RCC 7860 (cell line): ENCODE measurements around the gene MAPKAPK3.

ENCODE experiments used
- DNase-seq: peaks from one replicate; pipeline ENCODE4 v3.0.0-alpha.2; 2015; ENCODE audit warnings: low spot score
- FAIRE-seq: peaks from 2 replicates; lab custom pipeline; 2012; peaks lifted over from hg19 to GRCh38; lab: Jason Lieb, UNC

MAPKAPK3 gene

GRCh38 chr3:50617096-50617791 lies at the start of gene MAPKAPK3:
MAPKAPK3 (plus strand) TSS chr3:50617151; CDS start chr3:50617566, 415 bp downstream.
- DNase-seq (no peak), FAIRE-seq (no peak)

- DNase-seq (peak; percentile 4), FAIRE-seq (no peak)
These were observed 49.4 kb upstream of the MAPKAPK3 start, which contains the start of gene C3orf18 for GRCh38 chr3:50567386-50568167. C3orf18 (minus strand) TSS chr3:50567747; CDS start chr3:50565699, 2,048 bp downstream.

- DNase-seq (peak; percentile 79), FAIRE-seq (peak; percentile 61)
These were observed 47.8 kb upstream of the MAPKAPK3 start, which contains the start of gene HEMK1 for GRCh38 chr3:50568947-50569749. HEMK1 (plus strand) TSS chr3:50569522; CDS start chr3:50571105, 1,583 bp downstream.

- DNase-seq: no peak
- no peak for FAIRE-seq
These were observed 46.3 kb upstream of the MAPKAPK3 start for GRCh38 chr3:50570508-50571279.

- DNase-seq: no peak
- no peak for FAIRE-seq
These were observed 45.5 kb upstream of the MAPKAPK3 start for GRCh38 chr3:50571486-50571885.

GRCh38 chr3:50572158-50572557 lies 44.8 kb upstream of the MAPKAPK3 start:
- FAIRE-seq (no peak), DNase-seq (peak; percentile 39)

- DNase-seq (no peak), FAIRE-seq (no peak)
These were observed 44.1 kb upstream of the MAPKAPK3 start for GRCh38 chr3:50572801-50573371.

GRCh38 chr3:50573566-50574443 lies 43.1 kb upstream of the MAPKAPK3 start:
- FAIRE-seq (no peak), DNase-seq (no peak)

- DNase-seq: no peak
- no peak for FAIRE-seq
These were observed 42.5 kb upstream of the MAPKAPK3 start for GRCh38 chr3:50574444-50574831.

GRCh38 chr3:50575372-50575771 lies 41.6 kb upstream of the MAPKAPK3 start:
- FAIRE-seq: no peak
- DNase-seq: no peak

GRCh38 chr3:50577348-50577747 lies 39.6 kb upstream of the MAPKAPK3 start:
- FAIRE-seq (no peak), DNase-seq (no peak)

GRCh38 chr3:50580683-50581458 lies 36.1 kb upstream of the MAPKAPK3 start:
- DNase-seq (no peak), FAIRE-seq (no peak)

- no peak for DNase-seq
- no peak for FAIRE-seq
These were observed 35.5 kb upstream of the MAPKAPK3 start for GRCh38 chr3:50581459-50581842.

- DNase-seq (no peak), FAIRE-seq (no peak)
These were observed 34.9 kb upstream of the MAPKAPK3 start for GRCh38 chr3:50582083-50582482.

- FAIRE-seq: no peak
These were observed 33.1 kb upstream of the MAPKAPK3 start for GRCh38 chr3:50583897-50584296.

GRCh38 chr3:50584391-50584790 lies 32.6 kb upstream of the MAPKAPK3 start:
- FAIRE-seq (no peak), DNase-seq (no peak)

More at GRCh38 chr3:50583897-50584296, 33.1 kb upstream of the MAPKAPK3 start:
- no peak for DNase-seq

GRCh38 chr3:50585919-50586762 lies 30.8 kb upstream of the MAPKAPK3 start:
- FAIRE-seq (no peak), DNase-seq (no peak)

- no peak for DNase-seq
- FAIRE-seq: no peak
These were observed 30.2 kb upstream of the MAPKAPK3 start for GRCh38 chr3:50586763-50587070.
